Thoracic aorta (tissue), 2 donors: Measurements from ENCODE around the gene CCDC148. TPM values are rescaled to one million over a fixed set of nuclear protein-coding genes. Genes with fewer than 3 reads are reported as not detected.

Experiments used
- ATAC-seq: fragments of 150-250 bp; one replicate; pipeline ENCODE4 v1.8.0; 2017; ENCODE audit warnings: low read depth; ENCODE audit not compliant: insufficient number of reproducible peaks, low FRiP score
- DNase-seq: peaks from one replicate; pipeline ENCODE4 v3.0.0-alpha.2; 2020; ENCODE audit warnings: low spot score
- H3K27ac ChIP-seq, 2 donors: fragments of 200-600 bp; sonication (generic); 1 replicate in 1 of 2; 2 replicates in 1 of 2; pipeline ENCODE4 v1.5.1; 2016; ENCODE audit warnings: mild to moderate bottlenecking in 2 of 2, moderate library complexity in 2 of 2
- H3K27me3 ChIP-seq: fragments of 200-600 bp; sonication (generic); replicated peaks from 2 replicates; pipeline ENCODE4 v1.6.0; 2016; ENCODE audit warnings: mild to moderate bottlenecking; ENCODE audit not compliant: insufficient read depth
- H3K36me3 ChIP-seq: fragments of 200-600 bp; sonication (generic); one replicate; pipeline ENCODE4 v1.5.1; 2016
- H3K4me1 ChIP-seq, 2 donors: fragments of 200-600 bp; sonication (generic); 1 replicate in 1 of 2; 2 replicates in 1 of 2; pipeline versions ENCODE4 v1.5.1 to v1.6.0; 2016; ENCODE audit warnings: low read depth in 2 of 2, mild to moderate bottlenecking in 1 of 2; ENCODE audit not compliant: control insufficient read depth in 1 of 2
- H3K4me3 ChIP-seq: fragments of 200-600 bp; sonication (generic); 2 replicates; pipeline ENCODE4 v1.5.1; 2016; ENCODE audit warnings: mild to moderate bottlenecking
- H3K9me3 ChIP-seq: fragments of 200-600 bp; sonication (generic); 2 replicates; pipeline ENCODE4 v1.5.1; 2016
- CTCF ChIP-seq: fragments of 200-600 bp; sonication (generic); IDR thresholded peaks from one replicate; pipeline ENCODE4 v1.5.1; 2019; ENCODE audit warnings: antibody characterized with exemption
- total RNA-seq, 2 donors: library from RNA; depleted of rRNA; stranded (reverse); fragments of >200 nt; gene quantifications; one replicate each; pipeline versions ENCODE4 v1.1.0 to v1.2.3, GENCODE V29; 2016

Gene CCDC148
- total RNA-seq, 2 donors from 2014 or later = 0.71 TPM; not detected in 1

GRCh38 chr2:158290225-158290624, 166.3 kb downstream of the CCDC148 start:
- Histone ChIP-seq H3K27ac (no peak overlapping the region), H3K4me1 (no peaks in the 10 kb centered on the region), H3K4me3 (no peak overlapping the region), H3K36me3 (no peaks in the 10 kb centered on the region), H3K9me3 (no peaks in the 10 kb centered on the region), H3K27me3 (no peaks in the 10 kb centered on the region)
- ATAC-seq (no peak), DNase-seq (no peak)
- no peak for TF ChIP-seq CTCF

DNA sequence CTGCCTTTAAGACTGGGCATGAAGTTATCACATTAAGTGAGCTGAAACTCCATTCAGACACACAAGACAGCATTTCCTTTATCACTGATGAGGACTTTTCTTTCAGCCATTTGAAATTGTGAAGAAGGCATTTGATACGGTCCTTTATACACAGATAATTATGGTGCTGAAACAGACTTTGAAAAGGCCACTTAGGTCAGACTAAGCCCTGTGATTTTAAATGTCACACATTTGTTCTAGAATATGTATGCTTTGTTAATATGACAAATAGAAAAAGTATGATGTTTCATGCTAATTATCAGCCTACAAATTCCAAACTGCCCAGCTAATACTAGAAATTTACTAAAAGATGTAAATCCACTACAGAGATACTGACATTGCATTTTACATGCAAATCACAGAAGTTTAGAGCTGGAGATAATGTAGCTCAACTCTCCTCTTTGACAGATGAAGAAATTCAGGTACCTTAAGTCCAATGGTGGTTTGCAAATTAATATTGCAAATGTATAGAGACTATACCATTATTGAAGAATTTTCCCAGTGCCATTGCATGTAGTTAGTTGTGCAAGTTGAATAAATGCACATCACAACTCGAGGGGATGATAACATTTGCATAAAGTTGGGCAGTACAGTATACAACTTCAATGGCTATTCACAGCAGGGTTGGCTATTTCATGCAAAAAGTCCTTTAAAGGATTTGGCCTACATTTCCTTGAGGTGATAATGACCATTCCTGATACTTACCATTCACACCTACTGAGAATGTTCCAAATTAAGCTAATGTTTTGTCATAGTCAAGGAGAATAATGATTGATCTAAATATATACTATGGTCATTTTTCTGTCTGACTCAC, 179.7 kb downstream of the CCDC148 start:
- Histone ChIP-seq H3K4me1 (no peaks in the 10 kb centered on the region), H3K9me3 (no peaks in the 10 kb centered on the region), H3K27ac (no peak overlapping the region), H3K4me3 (no peak overlapping the region), H3K27me3 (no peaks in the 10 kb centered on the region), H3K36me3 (no peaks in the 10 kb centered on the region)
- no peak for DNase-seq
- TF ChIP-seq CTCF = no peak
- ATAC-seq = no peak

DNA sequence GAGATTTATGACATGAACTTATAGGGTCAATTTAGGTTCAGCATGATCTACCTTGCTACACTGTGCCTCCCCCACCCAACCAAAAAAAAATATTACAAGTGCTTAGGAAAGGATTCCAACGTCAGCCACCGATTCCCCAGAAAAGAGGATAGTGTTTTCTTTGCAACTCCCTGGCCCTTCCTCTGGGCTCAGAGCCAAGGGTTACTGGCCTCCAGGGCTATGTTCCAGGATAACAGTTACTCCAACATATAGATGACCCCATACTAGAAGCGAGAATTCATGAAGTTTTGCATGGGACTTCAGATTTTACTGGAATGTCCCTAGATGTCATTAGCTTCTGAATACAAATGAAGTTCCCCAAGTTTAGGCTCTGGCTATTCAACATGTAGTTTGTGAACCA, 182.8 kb downstream of the CCDC148 start:
- Histone ChIP-seq H3K9me3 (no peaks in the 10 kb centered on the region), H3K4me3 (no peak overlapping the region)
- ATAC-seq = no peak

GRCh38 chr2:158270536-158270935, 186.0 kb downstream of the CCDC148 start:
- H3K9me3 ChIP-seq = no peaks in the 10 kb centered on the region
- no peak for DNase-seq
- H3K27me3 ChIP-seq = no peaks in the 10 kb centered on the region
- no peak for ATAC-seq
- no peak for TF ChIP-seq CTCF
- H3K36me3 ChIP-seq = no peaks in the 10 kb centered on the region
- no peak overlapping the region for H3K27ac ChIP-seq
- no peaks in the 10 kb centered on the region for H3K4me1 ChIP-seq
- H3K4me3 ChIP-seq = no peak overlapping the region

More for the DNA sequence above, 182.8 kb downstream of the CCDC148 start:
- Histone ChIP-seq H3K27me3 (no peaks in the 10 kb centered on the region), H3K4me1 (no peaks in the 10 kb centered on the region), H3K36me3 (no peaks in the 10 kb centered on the region), H3K27ac (no peak overlapping the region)
- no peak for DNase-seq
- TF ChIP-seq CTCF = no peak

DNA sequence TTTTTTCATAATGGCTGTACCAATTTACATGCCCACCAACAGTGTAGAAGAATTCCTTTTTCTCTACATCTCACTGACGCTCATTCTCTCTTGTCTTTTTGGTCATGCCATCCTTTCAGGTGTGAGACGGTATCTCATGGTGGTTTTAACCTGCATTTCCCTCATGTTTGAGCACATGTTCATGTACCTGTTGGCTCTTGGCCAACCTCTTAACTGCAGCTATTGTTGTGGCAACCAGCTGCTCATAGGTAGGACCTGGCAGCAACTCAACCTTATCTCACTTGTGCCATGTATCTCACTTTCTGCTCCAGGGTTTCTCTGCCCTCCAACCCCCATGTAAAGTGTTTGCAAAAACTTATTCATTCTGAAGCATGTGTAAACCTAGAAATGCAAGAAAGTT, 187.4 kb downstream of the CCDC148 start:
- no peak for ATAC-seq
- no peaks in the 10 kb centered on the region for H3K36me3 ChIP-seq
- H3K9me3 ChIP-seq = no peaks in the 10 kb centered on the region
- H3K4me3 ChIP-seq = no peak overlapping the region
- no peaks in the 10 kb centered on the region for H3K27me3 ChIP-seq
- no peak for DNase-seq
- H3K4me1 ChIP-seq = no peaks in the 10 kb centered on the region
- no peak for TF ChIP-seq CTCF
- H3K27ac ChIP-seq = no peak overlapping the region
